Left ventricle myocardium superior (tissue), 1 donor: Measurements from ENCODE around the gene AGAP9. TPM values are rescaled to one million over a fixed set of nuclear protein-coding genes. Genes with fewer than 3 reads are reported as not detected.
A peak's percentile ranks its signal among the peaks of the same experiment; 100 is the strongest.
"Not testable (repeated sequence)": the region's sequence is repeated elsewhere in the genome, so short reads cannot be mapped to it uniquely, and the experiment has no call there.

ENCODE experiments used
- ATAC-seq: fragments of 200-7000 bp; cut with Tn5 transposase; one replicate; pipeline ENCODE4 v1.9.1; 2020; ENCODE audit warnings: mild to moderate bottlenecking, moderate library complexity
- DNase-seq: peaks from one replicate; pipeline ENCODE4 v3.0.0-alpha.2; 2020
- intact Hi-C: fragments of 100-400 bp; cut with micrococcal nuclease; formaldehyde crosslinking; loops from one replicate; pipeline ENCODE4 v1.11.0; 2022
- long read RNA-seq: library from polyadenylated mRNA; unstranded; transcript quantifications from one replicate; pipeline ENCODE4 v2.0.0, GENCODE V29; 2021
- total RNA-seq: library from RNA; stranded (reverse); fragmentation: NEBNext Ultra II Directional; extraction: Animal tissue kit (Norgen Biotek cat#: 25700); gene quantifications from one replicate; pipeline ENCODE4 v1.2.1, GENCODE V29; 2021
- donor health status: DM: no; HTN: yes; CAD: no; lungs with severe emphysema.

The AGAP9 gene
- 2.3 TPM for total RNA-seq
- long read RNA-seq, result 0 reads

GRCh38 chr10:47523475-47523874, at the start of gene AGAP9:
Gene AGAP9, minus strand, starts transcription at chr10:47523638. Its CDS starts 112 bp downstream, at chr10:47523526.
- ATAC-seq, DNase-seq, intact Hi-C loops: not testable (repeated sequence)

GRCh38 chr10:47571138-47571912, 47.9 kb upstream of the AGAP9 start:
- DNase-seq, ATAC-seq, intact Hi-C loops: not testable (repeated sequence)

GRCh38 chr10:47566757-47567156, 43.3 kb upstream of the AGAP9 start:
- ATAC-seq, intact Hi-C loops, DNase-seq: not testable (repeated sequence)

GRCh38 chr10:47566108-47566699, 42.8 kb upstream of the AGAP9 start:
- DNase-seq, ATAC-seq, intact Hi-C loops: not testable (repeated sequence)

DNA sequence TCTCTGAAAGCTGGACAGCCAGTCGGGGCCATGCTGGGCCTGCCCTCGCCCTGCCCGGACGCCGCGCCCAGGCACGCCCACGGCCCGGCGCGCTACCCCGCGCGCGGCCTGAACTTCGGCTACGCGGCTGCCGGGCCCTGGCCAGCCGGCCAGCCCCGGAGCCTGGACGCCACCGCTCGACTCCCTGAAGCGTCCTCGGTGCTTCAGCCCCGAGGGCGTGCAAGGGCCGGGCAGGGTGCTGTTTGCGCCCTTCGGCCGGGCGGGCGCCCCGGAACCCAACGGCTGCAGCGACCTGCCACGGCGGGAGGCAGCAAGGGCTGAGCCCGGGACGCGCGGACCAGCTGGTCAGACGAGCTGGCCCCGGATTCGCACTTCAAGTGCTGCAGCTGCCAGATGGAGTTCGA, 42.1 kb upstream of the AGAP9 start:
- peak; percentile 23 for DNase-seq
- ATAC-seq, result not testable (repeated sequence)

GRCh38 chr10:47564953-47565352, 41.5 kb upstream of the AGAP9 start:
- DNase-seq, intact Hi-C loops, ATAC-seq: not testable (repeated sequence)

More for the DNA sequence above, 42.1 kb upstream of the AGAP9 start:
- intact Hi-C loops, result not testable (repeated sequence)

- ATAC-seq, DNase-seq, intact Hi-C loops: not testable (repeated sequence)
These were observed 40.9 kb upstream of the AGAP9 start for GRCh38 chr10:47564318-47564717.

DNA sequence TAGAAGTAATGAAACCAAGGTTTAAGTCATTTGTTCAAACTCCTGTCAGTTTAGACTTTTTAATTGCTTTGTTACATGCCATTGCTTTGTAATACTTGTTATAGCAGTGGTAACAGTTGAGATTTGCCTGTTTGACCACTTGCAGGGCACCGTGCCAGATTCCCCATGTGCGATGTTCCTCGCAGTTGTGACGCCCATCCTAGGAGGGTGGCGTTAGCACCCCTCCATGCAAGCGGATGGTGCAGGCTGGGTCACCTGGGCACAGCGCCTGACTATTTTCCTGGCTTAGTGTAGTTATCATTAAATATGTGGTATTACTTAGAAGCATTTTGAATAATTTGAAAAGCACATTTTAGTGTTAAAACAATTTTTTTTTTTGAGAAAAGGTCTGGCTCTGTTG, 37.0 kb upstream of the AGAP9 start:
- intact Hi-C loops, DNase-seq, ATAC-seq: not testable (repeated sequence)

GRCh38 chr10:47559718-47560308, 36.4 kb upstream of the AGAP9 start:
- DNase-seq, ATAC-seq, intact Hi-C loops: not testable (repeated sequence)

DNA sequence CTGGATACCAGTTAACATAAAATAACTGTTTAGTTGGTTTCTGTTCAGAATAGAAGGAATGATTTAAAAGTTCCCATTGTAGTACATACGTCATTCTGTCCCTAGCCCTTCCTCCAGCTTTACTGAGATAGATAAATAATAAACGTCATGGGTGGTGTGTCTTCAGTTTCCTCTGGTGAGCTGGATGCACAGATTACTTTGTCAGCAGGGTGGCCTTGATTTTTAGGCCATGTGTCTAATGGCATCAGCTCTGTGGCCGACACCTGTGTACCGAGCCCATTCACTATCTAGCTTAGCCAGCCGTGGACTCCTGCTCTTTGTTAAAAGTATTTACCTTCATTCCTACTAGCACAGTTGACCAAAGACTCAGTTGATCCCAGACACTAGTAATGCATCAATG, 34.7 kb upstream of the AGAP9 start:
- DNase-seq, ATAC-seq, intact Hi-C loops: not testable (repeated sequence)

GRCh38 chr10:47557616-47558015, 34.2 kb upstream of the AGAP9 start:
- intact Hi-C loops, ATAC-seq: not testable (repeated sequence)

DNA sequence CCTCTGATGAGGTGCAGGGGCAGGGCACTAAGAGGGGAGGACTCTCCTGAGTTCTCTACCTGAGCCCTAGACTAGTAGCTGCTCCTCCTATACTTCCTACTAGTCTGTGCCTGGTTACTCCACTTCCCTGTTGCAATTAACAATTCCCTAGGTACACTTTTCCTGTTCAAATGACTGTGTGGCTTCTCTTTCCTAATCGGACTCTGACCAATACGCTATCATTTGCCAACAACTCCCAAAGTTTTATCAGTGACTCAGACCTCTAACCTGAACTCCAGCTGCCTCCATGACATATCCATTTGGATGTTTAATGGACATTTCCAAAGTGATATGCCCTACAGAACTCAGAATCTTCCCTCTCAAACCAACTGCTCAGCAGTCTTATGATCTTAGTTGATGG, 31.9 kb upstream of the AGAP9 start:
- ATAC-seq, intact Hi-C loops, DNase-seq: not testable (repeated sequence)

More at GRCh38 chr10:47557616-47558015, 34.2 kb upstream of the AGAP9 start:
- not testable (repeated sequence) for DNase-seq

DNA sequence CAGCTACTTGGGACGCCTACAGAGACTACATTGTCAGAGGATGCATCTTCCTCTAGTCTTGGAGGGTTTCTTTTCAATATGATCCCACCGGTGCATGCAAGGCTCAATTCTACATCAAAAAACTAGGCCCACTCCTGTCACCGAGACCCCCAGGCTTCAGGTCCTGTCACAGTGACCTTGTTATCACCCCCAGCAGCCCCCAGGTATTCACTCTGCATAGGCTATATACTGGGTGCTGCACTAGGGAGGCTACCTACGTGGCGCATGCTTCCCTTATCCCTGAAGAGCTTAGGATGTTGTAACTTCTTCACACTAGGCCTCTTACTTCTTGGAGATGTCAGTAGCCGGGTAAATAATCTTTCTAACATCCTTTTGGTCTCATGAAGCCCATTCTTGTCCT, 31.1 kb upstream of the AGAP9 start:
- ATAC-seq, intact Hi-C loops, DNase-seq: not testable (repeated sequence)

- ATAC-seq, intact Hi-C loops: not testable (repeated sequence)
- peak; percentile 19 for DNase-seq
These were observed 30.4 kb upstream of the AGAP9 start for GRCh38 chr10:47553860-47554247.

DNA sequence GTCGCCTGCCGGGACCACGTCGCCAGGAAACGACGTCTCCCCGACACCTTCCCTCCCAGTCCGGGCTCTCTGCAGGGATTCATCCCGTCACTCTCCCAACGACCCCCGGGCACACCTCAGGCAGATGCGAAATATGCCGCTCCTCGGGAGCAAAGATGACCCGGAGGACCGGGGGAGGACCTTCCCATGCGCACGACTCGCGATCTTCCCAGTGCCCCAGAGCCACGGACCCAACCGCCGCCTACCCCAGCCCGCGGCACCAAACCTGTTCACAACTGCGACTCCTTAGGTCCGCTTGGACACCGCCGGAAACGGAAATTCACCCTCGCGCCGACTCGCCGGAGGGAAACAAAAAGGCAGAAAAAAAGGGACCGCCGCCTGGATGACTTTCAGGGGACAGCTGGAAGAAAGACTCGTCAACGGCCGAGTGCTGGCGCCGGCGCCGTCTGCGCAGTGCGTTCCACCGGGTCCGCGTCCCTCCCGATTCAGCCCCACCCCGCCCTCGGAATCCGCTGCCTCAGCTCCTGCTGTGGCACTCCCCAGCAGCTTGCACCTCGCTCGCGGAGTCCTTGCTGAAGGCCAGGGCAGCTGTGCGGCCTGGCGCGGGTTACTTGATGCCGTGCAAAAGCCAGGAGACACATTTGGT, 29.9 kb upstream of the AGAP9 start:
- intact Hi-C loops, result not testable (repeated sequence)
- peak; percentile 96 for ATAC-seq
- DNase-seq, result peak; percentile 85

GRCh38 chr10:47552719-47553118, 29.3 kb upstream of the AGAP9 start:
- peak; percentile 68 for ATAC-seq
- DNase-seq, intact Hi-C loops: not testable (repeated sequence)

GRCh38 chr10:47547286-47547685, 23.8 kb upstream of the AGAP9 start:
- intact Hi-C loops, DNase-seq, ATAC-seq: not testable (repeated sequence)

DNA sequence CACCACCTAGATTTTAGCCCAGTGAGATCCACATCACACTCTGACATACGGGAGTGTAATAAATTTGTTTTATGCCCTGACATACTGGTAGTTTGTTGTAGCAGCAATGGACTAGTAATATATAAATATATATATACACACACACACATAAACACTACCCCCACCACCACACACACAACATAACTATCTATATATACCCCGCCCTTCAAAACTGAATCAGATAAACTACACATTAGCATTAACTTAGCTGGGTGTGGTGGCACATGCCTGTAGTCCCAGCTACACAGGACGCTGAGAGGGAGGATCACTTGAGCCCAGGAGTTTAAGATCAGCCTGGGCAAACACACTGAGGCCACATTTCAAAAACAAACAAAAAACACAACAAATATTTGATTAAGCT, 13.0 kb upstream of the AGAP9 start:
- intact Hi-C loops, DNase-seq, ATAC-seq: not testable (repeated sequence)

- ATAC-seq, intact Hi-C loops, DNase-seq: not testable (repeated sequence)
These were observed 21.1 kb downstream of the AGAP9 start for GRCh38 chr10:47502313-47502712.
